ENCODE results near the gene CXCL13.
"Not testable (repeated sequence)": the region's sequence is repeated elsewhere in the genome, so short reads cannot be mapped to it uniquely, and the experiment has no call there.

DNA sequence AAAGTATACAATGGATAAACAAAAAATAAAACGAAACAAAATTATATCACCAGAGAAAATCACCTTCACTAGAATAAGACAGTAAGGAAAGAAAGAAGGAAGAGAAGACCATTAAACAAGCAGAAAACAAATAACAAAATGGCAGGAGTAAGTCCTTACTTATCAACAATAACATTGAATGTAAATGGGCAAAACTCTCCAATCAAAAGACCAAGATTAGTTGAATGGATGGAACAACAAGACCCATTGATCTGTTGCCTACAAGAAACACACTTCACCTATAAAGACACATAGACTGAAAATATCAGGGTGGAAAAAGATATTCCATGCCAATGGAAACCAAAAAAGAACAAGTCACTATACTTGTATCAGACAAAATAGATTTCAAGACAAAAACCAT lies 38.4 kb downstream of the CXCL13 start:
- TF ChIP-seq, protein P1, sequence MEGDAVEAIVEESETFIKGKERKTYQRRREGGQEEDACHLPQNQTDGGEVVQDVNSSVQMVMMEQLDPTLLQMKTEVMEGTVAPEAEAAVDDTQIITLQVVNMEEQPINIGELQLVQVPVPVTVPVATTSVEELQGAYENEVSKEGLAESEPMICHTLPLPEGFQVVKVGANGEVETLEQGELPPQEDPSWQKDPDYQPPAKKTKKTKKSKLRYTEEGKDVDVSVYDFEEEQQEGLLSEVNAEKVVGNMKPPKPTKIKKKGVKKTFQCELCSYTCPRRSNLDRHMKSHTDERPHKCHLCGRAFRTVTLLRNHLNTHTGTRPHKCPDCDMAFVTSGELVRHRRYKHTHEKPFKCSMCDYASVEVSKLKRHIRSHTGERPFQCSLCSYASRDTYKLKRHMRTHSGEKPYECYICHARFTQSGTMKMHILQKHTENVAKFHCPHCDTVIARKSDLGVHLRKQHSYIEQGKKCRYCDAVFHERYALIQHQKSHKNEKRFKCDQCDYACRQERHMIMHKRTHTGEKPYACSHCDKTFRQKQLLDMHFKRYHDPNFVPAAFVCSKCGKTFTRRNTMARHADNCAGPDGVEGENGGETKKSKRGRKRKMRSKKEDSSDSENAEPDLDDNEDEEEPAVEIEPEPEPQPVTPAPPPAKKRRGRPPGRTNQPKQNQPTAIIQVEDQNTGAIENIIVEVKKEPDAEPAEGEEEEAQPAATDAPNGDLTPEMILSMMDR (IDR thresholded peaks at IDR 0.05; ENCODE audit: insufficient read depth, low read length, poor library complexity, severe bottlenecking) = not testable (repeated sequence)
- TF ChIP-seq EZH2phosphoT487 (conservative IDR thresholded peaks at IDR 0.05; ENCODE audit: low read length) = not testable (repeated sequence)
